NCI-H524 (cell line): Measurements from ENCODE around the gene SPON2.

Experiments used
- DNase-seq, 2 experiments: peaks; one replicate each; lab custom pipeline; 2025; lab: John Stamatoyannopoulos, UW

SPON2 gene

GRCh38 chr4:1172971-1173757 lies 781 bp upstream of the SPON2 start:
- no peak for DNase-seq

DNA sequence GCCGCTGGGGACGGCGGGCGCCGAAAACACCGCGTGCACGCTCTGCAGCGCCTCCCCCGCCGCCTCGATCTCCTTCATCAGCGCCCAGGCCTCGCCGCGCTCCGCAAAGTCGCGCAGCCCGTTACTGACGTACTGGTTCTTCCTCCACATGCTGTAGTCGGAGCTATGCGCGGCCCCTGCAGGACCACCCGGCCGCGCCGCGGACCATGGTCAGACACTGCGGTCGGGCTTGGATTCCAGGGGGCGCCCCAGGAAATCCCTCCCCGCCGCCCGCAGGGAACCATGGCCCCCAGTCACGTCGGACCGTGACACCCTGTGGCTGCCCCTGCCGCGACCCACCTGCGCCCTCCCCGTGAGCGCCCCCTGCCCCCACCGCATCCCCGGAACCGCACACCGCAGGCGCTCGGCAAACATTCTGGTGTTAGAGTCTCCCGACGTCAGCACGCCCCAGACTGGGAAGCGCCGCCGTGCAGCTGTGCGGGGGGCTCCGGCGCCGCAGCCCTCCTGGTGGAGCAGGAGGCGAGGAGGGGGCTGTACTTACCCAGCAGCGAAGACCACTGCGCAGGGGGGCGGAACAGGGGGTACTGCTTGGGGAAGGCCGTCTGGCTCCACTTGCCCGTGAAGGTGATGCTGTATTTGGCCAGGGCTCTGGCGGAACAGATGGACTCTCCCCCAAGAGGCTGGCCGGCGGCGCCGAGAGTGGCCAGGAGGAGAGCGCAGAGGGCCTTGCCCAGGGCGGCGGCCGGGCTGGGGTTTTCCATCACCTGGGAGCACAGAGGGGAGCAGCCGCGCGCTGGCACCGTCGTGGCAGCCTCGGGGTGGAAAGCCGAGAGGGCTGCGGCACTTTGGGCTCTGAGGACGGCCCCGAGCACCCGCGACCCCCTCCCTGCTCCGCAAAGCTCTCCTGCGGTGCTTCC lies 814 bp downstream of the SPON2 start:
- peak; percentile 34 to 49 for DNase-seq

- no peak for DNase-seq
Observed at GRCh38 chr4:1170976-1171310, 1.4 kb downstream of the SPON2 start.

DNA sequence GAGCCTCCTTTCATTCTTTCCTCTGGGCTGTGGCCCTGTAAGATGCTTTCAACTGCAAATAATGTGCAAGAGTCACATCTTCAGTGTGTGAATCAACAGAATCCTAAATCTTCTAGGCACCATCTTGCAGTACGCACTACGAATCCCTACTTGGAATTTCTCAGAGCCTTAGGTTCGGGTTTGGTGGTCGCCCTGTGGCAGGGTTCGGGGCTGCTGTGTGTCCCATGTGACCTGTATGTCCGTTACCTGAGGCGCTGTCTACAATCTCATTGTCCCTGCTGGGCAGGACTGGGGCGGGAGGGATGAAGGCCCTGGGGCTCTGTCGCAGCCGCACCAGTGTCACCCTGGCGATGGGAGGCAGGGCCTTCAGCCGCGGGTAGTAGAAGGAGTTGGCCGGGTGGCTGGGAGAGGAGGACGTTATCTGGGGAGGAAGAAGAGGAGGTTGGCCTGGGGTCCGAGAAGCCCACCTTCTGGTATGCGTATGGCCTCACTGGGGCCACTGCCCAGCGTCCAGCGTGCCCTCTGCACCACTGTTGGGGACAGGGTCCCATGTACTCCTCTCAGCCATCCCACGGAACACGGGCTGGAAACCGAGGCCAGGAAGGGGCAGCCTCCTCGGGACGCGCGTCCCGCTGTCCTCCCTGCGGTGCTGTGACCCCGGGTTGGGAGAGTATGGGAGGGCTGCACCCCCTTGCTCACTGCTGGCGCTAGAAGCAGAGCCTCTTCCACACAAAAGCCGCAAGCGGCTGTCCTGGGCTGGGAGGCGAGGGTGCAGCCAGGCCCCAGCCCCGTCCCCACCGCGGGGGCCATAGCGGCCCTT lies 2.0 kb downstream of the SPON2 start:
- DNase-seq, result no peak

- no peak for DNase-seq
Observed at GRCh38 chr4:1169691-1170096, 2.7 kb downstream of the SPON2 start.

- no peak for DNase-seq
Observed at GRCh38 chr4:1169171-1169671, 3.2 kb downstream of the SPON2 start.

DNA sequence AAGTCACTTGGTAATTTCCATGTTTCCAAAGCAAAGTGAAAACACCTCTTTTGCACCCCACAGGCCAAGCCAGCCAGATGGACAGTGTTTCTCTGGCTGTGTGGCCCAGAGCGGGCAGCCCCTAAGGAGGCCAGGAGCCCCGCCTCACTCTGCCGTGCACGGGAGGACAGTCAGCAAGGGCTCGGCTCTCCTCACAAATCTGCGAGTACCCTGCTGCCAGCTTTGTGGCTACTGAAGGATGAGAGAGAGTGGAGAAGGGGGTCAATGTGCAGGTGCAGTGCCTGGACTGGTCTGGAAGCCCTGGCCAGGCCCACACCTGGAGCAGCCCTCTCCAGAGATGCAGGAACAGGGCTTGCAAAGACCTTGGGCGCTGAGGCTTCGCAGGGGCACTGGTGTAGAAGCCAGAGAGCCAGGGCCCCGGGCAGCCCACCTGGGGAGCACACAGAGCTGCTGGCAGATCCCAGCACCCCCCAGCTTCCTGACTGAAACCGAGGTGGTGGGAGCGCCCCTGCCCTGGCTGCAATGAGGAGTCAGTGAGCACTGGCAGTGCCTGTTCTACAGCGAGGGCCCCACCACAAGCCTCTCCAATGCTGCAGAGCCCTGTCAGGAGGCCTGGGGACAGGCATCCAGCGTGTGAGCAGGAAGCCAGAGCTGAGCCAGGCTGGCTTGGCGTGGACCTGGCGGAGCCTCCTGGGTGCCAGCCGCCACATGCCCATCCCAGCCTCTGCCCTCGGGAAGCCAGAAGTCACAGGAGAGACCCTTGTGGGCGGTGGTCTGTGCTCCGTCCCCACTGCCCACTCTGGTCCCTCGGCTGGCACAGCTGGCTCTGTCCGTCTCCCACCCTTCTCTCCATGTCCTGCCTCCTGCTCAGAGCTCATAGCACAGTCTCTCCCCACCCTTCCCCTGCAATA lies 3.9 kb downstream of the SPON2 start:
- DNase-seq, result no peak

DNA sequence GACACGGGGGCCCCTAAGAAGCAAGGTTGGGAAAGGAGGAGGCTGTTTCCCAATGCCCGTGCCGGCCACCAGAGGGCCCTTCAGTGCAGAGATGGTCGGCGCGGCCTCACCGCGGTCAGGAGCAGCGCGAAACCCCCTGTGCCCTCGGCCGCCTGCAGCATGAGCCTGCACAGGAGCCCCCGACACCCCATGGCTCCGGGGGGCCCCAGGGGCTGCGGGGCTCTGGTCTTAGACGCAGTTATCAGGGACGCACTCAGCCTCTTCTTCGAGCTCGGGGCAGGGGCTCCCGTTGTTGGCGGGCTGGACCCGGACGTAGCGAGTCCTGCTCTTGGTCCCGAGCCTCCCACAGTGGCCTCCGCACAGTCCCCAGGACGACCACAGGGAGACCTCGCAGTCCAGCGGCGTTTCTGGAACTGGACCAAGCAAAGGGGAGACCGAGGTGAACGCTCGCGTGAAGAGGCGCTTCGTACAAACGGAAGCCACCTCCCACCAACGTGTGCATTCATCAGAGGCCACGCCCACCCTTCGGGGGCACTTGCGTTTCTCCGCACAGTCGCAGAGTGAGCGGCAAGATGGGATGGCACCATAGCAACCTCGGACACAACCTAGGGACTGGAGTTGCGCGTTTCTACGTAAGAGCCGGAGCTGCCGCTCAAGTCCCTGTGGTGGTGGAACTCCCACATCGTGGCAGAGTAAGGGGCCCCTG lies 5.0 kb downstream of the SPON2 start:
- DNase-seq, result peak; percentile 86 to 92

GRCh38 chr4:1166509-1167243 lies 5.7 kb downstream of the SPON2 start:
- no peak for DNase-seq

DNA sequence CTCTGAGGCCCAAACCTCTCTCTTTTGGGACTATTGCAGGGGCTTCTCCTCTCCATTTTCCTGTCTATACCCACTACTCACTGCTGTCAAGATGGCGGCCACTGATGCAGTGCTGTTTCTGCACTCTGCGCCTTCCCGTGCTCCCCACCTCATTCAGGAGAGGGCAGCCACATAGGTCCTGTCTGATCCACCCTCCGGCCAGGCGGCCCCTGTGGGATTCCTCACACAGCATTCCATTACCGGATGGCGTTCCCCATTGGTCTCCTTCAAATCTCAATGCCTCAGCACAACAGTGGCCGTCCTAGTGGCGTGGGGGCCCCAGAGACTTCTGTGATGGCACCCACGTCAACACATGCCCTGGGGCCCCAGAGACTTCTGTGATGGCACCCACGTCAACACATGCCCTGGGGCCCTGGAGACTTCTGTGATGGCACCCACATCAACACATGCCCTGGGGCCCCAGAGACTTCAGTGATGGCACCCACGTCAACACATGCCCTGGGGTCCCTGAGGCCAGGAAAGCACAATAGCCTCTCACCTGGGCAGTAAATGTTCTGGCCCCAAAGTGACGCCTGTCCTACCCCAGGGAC lies 7.3 kb downstream of the SPON2 start:
- DNase-seq, result no peak

GRCh38 chr4:1164444-1164843 lies 7.9 kb downstream of the SPON2 start:
- DNase-seq, result no peak

- no peak for DNase-seq
Observed at GRCh38 chr4:1164040-1164439, 8.3 kb downstream of the SPON2 start.

DNA sequence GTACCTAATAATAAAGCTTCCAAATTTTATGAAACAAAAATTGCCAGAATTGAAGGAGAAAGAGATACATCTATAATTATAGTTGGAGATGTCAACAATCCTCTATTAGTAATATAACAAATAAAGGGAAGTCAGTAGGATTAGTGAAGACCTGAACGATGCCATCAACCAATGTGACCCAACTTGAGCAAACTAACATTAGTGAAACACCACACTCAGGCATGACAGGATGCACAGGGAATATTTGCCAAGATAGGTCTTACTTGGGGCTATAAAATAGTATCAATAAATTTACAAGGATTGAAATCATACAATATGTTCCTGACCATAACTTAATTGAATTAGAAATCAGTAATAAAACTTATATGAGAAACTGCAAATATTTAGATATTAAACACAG lies 12.0 kb downstream of the SPON2 start:
- no peak for DNase-seq

GRCh38 chr4:1156069-1156468 lies 16.3 kb downstream of the SPON2 start:
- DNase-seq, result no peak

DNA sequence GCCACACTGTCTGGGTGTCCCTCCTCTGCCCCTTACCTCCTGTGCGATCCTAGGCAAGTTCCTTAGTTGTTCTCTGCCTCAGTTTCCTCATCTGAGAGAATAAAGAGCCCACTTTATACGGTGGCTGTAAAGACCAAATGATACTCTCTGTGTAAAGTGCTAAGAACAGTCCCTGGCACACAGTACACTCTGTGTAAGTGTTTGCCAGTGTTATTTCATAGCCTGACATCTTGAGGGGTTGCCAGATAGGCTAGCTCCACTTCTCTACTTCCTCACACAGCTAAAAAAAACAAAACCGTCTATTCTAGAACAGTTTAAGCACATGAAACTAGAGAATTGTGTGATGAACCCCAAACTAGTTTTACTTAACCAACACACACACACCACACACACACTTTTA lies 17.1 kb downstream of the SPON2 start:
- DNase-seq, result no peak

DNA sequence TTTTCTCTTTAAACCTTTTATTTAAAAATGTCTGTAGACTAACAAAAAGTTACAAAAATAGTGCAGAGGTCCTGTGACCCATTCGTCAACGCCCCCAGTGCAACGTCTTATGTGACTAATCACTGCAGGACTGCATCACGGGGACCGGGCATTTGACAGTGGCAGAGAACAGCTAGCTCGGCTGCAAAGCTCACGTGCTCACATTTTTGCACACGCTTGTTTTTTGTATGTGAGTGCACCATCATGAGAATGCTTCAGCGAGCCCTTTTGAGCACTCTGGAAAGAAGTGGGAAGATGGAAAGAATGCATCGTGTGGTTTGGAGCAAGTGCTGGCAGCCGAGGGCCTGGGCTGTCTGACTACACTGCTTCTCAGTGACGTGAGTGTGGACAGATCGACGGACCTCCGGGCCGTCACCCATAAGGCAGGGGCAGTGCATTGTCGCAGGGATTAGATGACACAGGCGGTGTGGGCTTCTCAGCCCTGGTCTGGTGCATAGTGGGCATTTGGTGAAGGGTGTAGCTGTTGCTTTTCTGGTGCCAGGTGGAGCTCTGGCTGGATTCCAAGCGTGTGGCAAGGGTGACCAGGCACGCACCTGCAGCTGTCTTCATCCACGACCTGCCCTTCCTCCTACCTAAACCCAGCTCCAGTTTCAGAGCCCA lies 17.7 kb downstream of the SPON2 start:
- no peak for DNase-seq

- DNase-seq, result no peak
Observed at GRCh38 chr4:1154126-1154522, 18.3 kb downstream of the SPON2 start.

GRCh38 chr4:1153567-1154090 lies 18.8 kb downstream of the SPON2 start:
- DNase-seq, result no peak

DNA sequence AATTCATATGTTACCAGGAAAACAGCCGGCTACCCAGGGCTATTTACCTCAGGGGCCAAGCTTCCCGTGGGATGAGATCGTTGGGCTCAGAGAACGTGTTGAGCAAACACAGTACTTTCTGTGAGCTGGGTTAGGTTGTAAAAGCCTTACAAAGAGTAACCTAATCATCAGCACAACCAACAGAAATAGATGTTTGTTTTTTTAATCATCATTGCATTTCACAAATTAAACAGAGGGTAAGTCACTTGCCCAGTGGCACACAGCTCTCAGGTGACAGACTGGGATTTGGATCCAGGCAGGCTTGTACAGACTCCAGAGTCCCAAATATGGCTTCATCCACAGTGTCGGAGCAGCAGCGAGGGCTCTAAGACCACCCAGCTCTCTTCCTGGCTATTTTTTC lies 20.1 kb downstream of the SPON2 start:
- DNase-seq, result no peak
